ENCODE measurements around the gene FBXW5. TPM values are rescaled to one million over a fixed set of nuclear protein-coding genes. Genes with fewer than 3 reads are reported as not detected.

FBXW5 gene
- total RNA-seq, 1 donor from 2014 or later: 81.5 TPM

DNA sequence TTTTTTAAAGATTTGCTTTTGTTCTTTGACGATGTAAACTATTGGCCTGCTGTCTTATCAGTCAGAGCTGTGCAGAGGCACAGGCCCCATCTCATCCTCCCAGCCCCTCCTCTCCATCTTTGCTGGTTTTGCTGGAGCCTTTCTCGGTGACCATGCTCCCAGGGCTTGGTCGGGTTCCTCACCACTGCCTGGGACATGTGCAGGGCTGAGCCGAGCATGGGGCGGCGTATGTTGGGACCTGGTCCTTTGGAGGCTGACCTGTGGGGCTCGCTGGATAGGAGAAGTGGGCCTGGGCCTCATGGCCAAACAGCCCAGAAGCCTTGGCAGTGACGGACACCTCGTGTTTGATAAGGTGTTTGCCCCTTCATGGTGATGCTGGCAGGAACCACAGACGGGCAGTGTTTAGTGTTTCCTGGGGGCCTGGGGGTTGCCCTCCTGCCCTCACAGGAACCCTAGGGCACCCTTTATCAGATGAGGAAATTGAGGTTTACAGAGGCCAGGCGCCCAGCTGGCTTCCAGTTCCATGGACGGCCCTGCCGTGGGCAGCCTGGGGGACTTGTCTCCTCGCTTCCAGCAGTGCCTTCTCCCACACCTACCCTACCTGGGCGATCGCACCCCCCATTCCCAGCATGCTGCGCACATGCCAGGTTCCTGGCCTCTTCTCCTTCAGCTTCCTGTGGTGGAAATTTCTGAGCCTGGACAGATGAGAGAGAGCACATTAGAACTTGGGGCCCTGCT, 30.7 kb downstream of the FBXW5 start:
- Mint-ChIP-seq H3K36me3 (ENCODE audit: low read depth) (peaks cover 66% of the 10 kb centered on the region), H3K4me1 (no peaks in the 10 kb centered on the region), H3K4me3 (no peak overlapping the region), H3K27ac (no peak overlapping the region), H3K9me3 (no peaks in the 10 kb centered on the region), H3K27me3 (no peaks in the 10 kb centered on the region)
- DNase-seq: no peak
- TF ChIP-seq, protein P1, sequence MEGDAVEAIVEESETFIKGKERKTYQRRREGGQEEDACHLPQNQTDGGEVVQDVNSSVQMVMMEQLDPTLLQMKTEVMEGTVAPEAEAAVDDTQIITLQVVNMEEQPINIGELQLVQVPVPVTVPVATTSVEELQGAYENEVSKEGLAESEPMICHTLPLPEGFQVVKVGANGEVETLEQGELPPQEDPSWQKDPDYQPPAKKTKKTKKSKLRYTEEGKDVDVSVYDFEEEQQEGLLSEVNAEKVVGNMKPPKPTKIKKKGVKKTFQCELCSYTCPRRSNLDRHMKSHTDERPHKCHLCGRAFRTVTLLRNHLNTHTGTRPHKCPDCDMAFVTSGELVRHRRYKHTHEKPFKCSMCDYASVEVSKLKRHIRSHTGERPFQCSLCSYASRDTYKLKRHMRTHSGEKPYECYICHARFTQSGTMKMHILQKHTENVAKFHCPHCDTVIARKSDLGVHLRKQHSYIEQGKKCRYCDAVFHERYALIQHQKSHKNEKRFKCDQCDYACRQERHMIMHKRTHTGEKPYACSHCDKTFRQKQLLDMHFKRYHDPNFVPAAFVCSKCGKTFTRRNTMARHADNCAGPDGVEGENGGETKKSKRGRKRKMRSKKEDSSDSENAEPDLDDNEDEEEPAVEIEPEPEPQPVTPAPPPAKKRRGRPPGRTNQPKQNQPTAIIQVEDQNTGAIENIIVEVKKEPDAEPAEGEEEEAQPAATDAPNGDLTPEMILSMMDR (IDR thresholded peaks at IDR 0.05): no peak
- CTCF ChIA-PET: no interaction called here
- ATAC-seq (ENCODE audit: low read depth): no peak
- POLR2A ChIA-PET: no interaction called here
- intact Hi-C loops (cut with micrococcal nuclease): no loop called here

DNA sequence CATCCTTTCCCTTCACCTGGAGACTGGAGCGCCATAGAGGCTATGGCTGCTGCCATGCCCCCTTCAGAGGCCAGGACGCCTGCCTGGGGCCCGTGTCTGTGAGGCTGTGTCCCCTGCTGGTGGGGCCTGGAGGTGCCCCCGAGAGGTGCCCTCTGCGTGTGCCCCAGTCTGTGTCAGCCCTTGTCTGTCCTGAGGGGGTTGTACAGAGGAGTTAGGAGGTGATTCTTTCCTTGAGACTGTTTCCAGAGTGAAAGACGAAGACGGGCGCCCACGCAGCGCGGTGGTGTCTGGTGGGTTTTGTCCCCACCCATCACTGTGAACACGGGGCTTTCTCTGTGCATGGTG, 33.7 kb downstream of the FBXW5 start:
- DNase-seq: no peak
- POLR2A ChIA-PET: interaction anchor here (1.2 kb wide), 1 partner anchor 9 kb away, joined by 4 read pairs; no protein-coding TSS in a partner anchor
- CTCF ChIA-PET: no interaction called here
- H3K4me1 Mint-ChIP-seq: peaks cover 15% of the 10 kb centered on the region
- peaks cover 75% of the 10 kb centered on the region for H3K36me3 Mint-ChIP-seq (ENCODE audit: low read depth)
- TF ChIP-seq, protein P1 (IDR thresholded peaks at IDR 0.05): no peak
- no peaks in the 10 kb centered on the region for H3K9me3 Mint-ChIP-seq
- no peak overlapping the region for H3K27ac Mint-ChIP-seq
- intact Hi-C loops (cut with micrococcal nuclease): no loop called here
- H3K27me3 Mint-ChIP-seq: no peaks in the 10 kb centered on the region
- ATAC-seq (ENCODE audit: low read depth): peak; percentile 46
- H3K4me3 Mint-ChIP-seq: no peak overlapping the region

DNA sequence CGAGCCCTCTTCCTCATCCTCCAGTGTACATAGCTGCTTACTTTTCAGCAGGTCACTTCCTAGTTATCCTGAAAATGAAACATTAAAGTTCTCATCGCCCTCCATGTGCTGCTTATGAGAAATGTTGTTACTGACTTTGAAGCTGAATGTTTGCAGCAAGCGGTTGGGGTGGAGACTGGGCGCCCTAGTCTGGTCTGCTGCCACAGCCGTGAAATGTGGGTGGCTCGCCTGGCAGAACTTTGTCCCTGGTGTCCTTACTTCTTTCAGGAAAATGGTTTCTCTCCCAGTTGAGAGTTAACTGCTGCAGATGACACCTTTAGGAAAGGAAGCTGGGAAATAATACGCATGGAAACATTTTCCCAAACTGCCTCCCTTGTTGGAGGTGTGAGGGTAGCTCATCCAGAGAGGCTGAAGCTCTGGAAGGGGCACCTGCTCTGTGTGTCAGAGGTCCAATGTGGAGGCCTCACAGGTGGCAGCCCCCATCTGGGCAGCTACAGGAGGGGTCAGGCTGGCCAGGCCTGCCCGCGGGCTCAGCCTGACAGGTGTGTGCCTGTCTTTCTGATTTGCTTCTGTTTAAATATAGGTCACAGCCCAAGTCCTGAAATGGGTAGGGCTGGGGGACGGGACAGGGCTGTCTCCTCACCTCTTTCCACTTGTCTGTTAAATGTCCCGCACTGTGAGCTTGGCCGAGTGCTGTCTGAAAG, 34.2 kb downstream of the FBXW5 start:
- H3K4me1 Mint-ChIP-seq: peaks cover 20% of the 10 kb centered on the region
- CTCF ChIA-PET: no interaction called here

DNA sequence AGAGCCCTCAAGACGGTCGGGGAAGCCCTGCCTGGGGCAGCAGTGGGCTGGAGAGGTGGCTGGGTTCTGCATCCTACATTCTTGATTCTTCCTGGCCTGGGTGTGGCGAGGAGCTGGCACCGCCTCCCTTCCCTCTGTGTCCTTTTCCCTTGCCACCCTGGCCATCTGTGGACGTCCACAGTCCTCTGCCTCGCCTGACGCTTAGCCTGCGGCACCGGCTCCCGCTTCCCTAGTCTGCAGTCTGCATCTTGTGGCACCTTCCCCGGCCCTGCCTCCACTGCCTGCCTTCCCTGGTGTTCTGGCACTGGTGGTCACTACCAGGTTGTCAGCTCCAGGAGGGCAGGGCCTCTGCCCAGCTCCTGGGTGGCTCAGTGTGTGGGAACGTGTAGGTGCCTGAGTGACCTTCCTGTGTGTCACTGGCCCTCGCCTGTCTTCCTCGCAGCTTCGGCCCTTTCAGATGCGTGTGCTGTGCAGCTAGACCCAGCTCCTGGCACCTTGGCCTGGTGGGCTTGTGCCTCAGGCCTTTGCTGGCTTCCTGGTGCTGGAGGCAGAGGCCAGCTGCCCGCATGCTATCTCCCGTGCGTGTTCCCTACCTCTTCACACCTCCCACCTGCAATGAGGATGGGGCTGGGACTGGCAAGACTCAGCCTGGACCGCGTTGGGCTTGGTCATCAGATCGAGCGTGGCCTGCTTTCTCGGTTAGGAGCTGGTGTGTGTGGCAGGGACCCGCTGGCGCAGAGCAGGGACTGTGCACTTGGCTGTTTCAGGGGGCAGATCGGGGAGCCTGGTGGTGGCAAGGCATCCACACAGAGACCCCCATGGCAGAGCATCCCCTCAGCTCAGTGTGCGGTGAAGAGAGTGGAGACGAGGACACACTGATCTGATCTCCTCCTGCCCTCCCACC, 37.3 kb downstream of the FBXW5 start:
- H3K4me3 Mint-ChIP-seq: no peak overlapping the region

More for the DNA sequence above, 34.2 kb downstream of the FBXW5 start:
- Mint-ChIP-seq H3K4me3 (no peak overlapping the region), H3K36me3 (ENCODE audit: low read depth) (peaks cover 74% of the 10 kb centered on the region), H3K9me3 (no peaks in the 10 kb centered on the region), H3K27me3 (no peaks in the 10 kb centered on the region), H3K27ac (no peak overlapping the region)
- intact Hi-C loops (cut with micrococcal nuclease): no loop called here
- ATAC-seq (ENCODE audit: low read depth) (no peak), DNase-seq (no peak)
- POLR2A ChIA-PET: interaction anchor here (1.2 kb wide), 1 partner anchor 9 kb away, joined by 4 read pairs; no protein-coding TSS in a partner anchor
- TF ChIP-seq, protein P1 (IDR thresholded peaks at IDR 0.05): no peak

More for the DNA sequence above, 37.3 kb downstream of the FBXW5 start:
- ATAC-seq (ENCODE audit: low read depth) (no peak), DNase-seq (no peak)
- H3K27me3 Mint-ChIP-seq: no peaks in the 10 kb centered on the region
- peaks cover 37% of the 10 kb centered on the region for H3K4me1 Mint-ChIP-seq
- H3K36me3 Mint-ChIP-seq (ENCODE audit: low read depth): peaks cover 69% of the 10 kb centered on the region
- intact Hi-C loops (cut with micrococcal nuclease): no loop called here
- H3K27ac Mint-ChIP-seq: peak overlapping the region; percentile 74
- no peaks in the 10 kb centered on the region for H3K9me3 Mint-ChIP-seq
- ChIA-PET CTCF (no interaction called here), POLR2A (interaction anchor here (0.6 to 1.7 kb wide), 3 partner anchors 14 to 179 kb away, joined by 3 to 7 read pairs (median 3); partner anchors contain the start of gene TRAF2)
- TF ChIP-seq, protein P1 (IDR thresholded peaks at IDR 0.05): no peak
